ENCODE data around the gene PGM1. TPM values are rescaled to one million over a fixed set of nuclear protein-coding genes. Genes with fewer than 3 reads are reported as not detected.

PGM1 gene
- total and polyA plus RNA-seq, 9 of the 15 experiments (the other 6 are each of a cell fraction or from before 2014, with no cell fraction given): 0.03 to 0.31 (median 0.09) TPM; not detected in 5

DNA sequence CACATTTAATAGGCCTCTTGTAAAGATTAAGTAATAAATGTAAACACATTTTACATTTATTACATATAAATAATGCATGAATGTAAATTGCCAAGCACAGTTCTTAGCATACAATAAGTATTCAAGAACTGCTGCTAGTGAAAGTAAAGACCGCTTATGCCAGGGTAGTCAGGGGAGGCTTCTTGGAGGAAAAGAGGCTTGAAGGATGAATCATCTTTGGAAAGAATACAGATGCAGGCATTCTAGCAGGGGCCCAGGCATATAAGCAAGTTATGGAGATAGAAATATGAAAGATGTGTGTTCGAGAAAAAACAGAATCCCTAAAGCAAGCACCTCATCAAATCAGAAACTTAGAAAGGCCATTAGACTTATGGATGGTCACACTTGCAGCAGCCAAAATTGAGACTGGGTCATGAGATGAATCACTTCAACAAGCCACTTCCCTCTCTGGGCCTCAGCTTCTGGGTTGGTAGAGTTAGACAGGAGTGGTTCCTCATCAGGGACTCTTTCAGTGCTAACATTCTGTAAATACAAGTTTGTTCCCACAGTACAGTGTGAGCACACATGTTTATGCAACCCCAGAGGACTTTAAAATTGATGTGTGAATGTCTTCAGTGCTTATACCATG lies 100.8 kb downstream of the PGM1 start:
- TF ChIP-seq RAD51 (IDR thresholded peaks at IDR 0.05; ENCODE audit: borderline replicate concordance, low read depth): no peak
- TF ChIP-seq CXXC5 (CRISPR knock-in tag; IDR thresholded peaks at IDR 0.05): no peak
- TF ChIP-seq, protein P1, sequence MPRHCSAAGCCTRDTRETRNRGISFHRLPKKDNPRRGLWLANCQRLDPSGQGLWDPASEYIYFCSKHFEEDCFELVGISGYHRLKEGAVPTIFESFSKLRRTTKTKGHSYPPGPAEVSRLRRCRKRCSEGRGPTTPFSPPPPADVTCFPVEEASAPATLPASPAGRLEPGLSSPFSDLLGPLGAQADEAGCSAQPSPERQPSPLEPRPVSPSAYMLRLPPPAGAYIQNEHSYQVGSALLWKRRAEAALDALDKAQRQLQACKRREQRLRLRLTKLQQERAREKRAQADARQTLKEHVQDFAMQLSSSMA (CRISPR knock-in tag; IDR thresholded peaks at IDR 0.05): no peak
- no peak for TF ChIP-seq NUFIP1 (IDR thresholded peaks at IDR 0.05; ENCODE audit: partially characterized antibody)
- no peak for TF ChIP-seq ZNF551 (CRISPR knock-in tag; IDR thresholded peaks at IDR 0.05)
- no peak for TF ChIP-seq CHD4 (IDR thresholded peaks at IDR 0.05; ENCODE audit: insufficient read depth, insufficient replicate concordance, low read depth, low read length, poor library complexity, severe bottlenecking)
- no peak for TF ChIP-seq SMAD3 (CRISPR knock-in tag; conservative IDR thresholded peaks at IDR 0.05)
- no peak overlapping the region for H3K27ac ChIP-seq (ENCODE audit: extremely low read depth, low read depth, low read length)
- ChIA-PET CTCF (ENCODE audit: low intra/inter-chr PET ratio) (no interaction called here), POLR2A (no interaction called here)
- FAIRE-seq (no peak), ATAC-seq (no peak), DNase-seq (ENCODE audit: extremely low read depth in 1 of 4, low spot score in 3 of 4) (no peak)
- H4K20me1 ChIP-seq (replicated peaks; ENCODE audit: control insufficient read depth, insufficient read depth, low read length): no peaks in the 10 kb centered on the region
- no peak overlapping the region for H3K9ac ChIP-seq (ENCODE audit: insufficient read depth in 1 of 2, low read depth in 2 of 2, low read length in 2 of 2)
- H3K4me2 ChIP-seq (ENCODE audit: insufficient read depth, low read length): no peak overlapping the region
- intact Hi-C loops (cut with micrococcal nuclease) (loop anchor here (5.0 to 10.0 kb wide), 2 partner anchors 221 to 553 kb away; no protein-coding TSS in a partner anchor), in situ Hi-C loops (cut with MboI) (no loop called here)
- H3K4me3 ChIP-seq: no peak overlapping the region
- BruUV-seq (replicated peaks): no TSS peak
- peaks cover 4% of the 10 kb centered on the region for H3K9me1 ChIP-seq (ENCODE audit: control insufficient read depth, insufficient read depth, low read length)
- no peaks in the 10 kb centered on the region for H3K9me3 ChIP-seq (replicated peaks; ENCODE audit: control insufficient read depth, insufficient read depth, low read depth, low read length)
- no peaks in the 10 kb centered on the region for H3K36me3 ChIP-seq (ENCODE audit: control insufficient read depth, insufficient read depth, low read length)
- no peak overlapping the region for H2AFZ ChIP-seq (ENCODE audit: low read depth, low read length)
- peaks cover 0 to 8% of the 10 kb centered on the region in 2 experiments; a peak in 3 of 5 replicates for H3K27me3 ChIP-seq (ENCODE audit: control insufficient read depth in 2 of 2, insufficient read depth in 2 of 2, low read length in 2 of 2)
- H3K79me2 ChIP-seq (ENCODE audit: control insufficient read depth, insufficient read depth, low read length): no peaks in the 10 kb centered on the region
- H3K4me1 ChIP-seq (replicated peaks in 1 of 2; ENCODE audit: control insufficient read depth in 2 of 2, insufficient read depth in 2 of 2, low read length in 2 of 2): peaks cover 0 to 2% of the 10 kb centered on the region in 2 experiments; a peak in 2 of 5 replicates
- 9% methylated on average over 2 of the region's 2 CpGs for WGBS (ENCODE audit: insufficient coverage, low coverage, missing lambda C conversion rate)

Data from K562 (cell line).